Glutamatergic neuron (in vitro differentiated cells): Measurements from ENCODE around the gene CABLES2. TPM values are rescaled to one million over a fixed set of nuclear protein-coding genes. Genes with fewer than 3 reads are reported as not detected.
A peak's percentile ranks its signal among the peaks of the same experiment; 100 is the strongest.

ENCODE experiments used
- DNase-seq: peaks from one replicate; pipeline ENCODE4 v3.0.0; 2022
- H3K27ac Mint-ChIP-seq: one replicate; pipeline ENCODE4 v1.8.0; 2020; ENCODE audit warnings: mild to moderate bottlenecking, mixed read lengths, inconsistent platforms; ENCODE audit not compliant: unreplicated experiment
- H3K27me3 Mint-ChIP-seq: one replicate; pipeline ENCODE4 v1.8.0; 2020; ENCODE audit warnings: mild to moderate bottlenecking, moderate library complexity, mixed read lengths, inconsistent platforms; ENCODE audit not compliant: unreplicated experiment
- H3K36me3 Mint-ChIP-seq: one replicate; pipeline ENCODE4 v1.8.0; 2020; ENCODE audit warnings: mild to moderate bottlenecking, mixed read lengths, inconsistent platforms; ENCODE audit not compliant: unreplicated experiment
- H3K4me1 Mint-ChIP-seq: one replicate; pipeline ENCODE4 v1.8.0; 2020; ENCODE audit warnings: mild to moderate bottlenecking, low read depth, mixed read lengths, inconsistent platforms; ENCODE audit not compliant: unreplicated experiment
- H3K4me3 Mint-ChIP-seq: one replicate; pipeline ENCODE4 v1.8.0; 2020; ENCODE audit warnings: mild to moderate bottlenecking, mixed read lengths, inconsistent platforms; ENCODE audit not compliant: unreplicated experiment
- H3K9me3 Mint-ChIP-seq: one replicate; pipeline ENCODE4 v1.8.0; 2020; ENCODE audit warnings: mild to moderate bottlenecking, moderate library complexity, mixed read lengths, inconsistent platforms; ENCODE audit not compliant: unreplicated experiment
- total RNA-seq: library from RNA; stranded (reverse); fragmentation: NEBNext Ultra II Directional; extraction: Animal tissue kit (Norgen Biotek cat#: 25700); gene quantifications from one replicate; pipeline ENCODE4 v1.2.1, GENCODE V29; 2021; ENCODE audit not compliant: unreplicated experiment
- TF ChIP-seq, protein P1 (sequence below): fragments of 200-600 bp; sonication (generic); IDR thresholded peaks from one replicate; pipeline ENCODE4 v1.5.0; 2021; ENCODE audit not compliant: partially characterized antibody, unreplicated experiment

The CABLES2 gene
- total RNA-seq, 1 donor from 2014 or later: 25.3 TPM

DNA sequence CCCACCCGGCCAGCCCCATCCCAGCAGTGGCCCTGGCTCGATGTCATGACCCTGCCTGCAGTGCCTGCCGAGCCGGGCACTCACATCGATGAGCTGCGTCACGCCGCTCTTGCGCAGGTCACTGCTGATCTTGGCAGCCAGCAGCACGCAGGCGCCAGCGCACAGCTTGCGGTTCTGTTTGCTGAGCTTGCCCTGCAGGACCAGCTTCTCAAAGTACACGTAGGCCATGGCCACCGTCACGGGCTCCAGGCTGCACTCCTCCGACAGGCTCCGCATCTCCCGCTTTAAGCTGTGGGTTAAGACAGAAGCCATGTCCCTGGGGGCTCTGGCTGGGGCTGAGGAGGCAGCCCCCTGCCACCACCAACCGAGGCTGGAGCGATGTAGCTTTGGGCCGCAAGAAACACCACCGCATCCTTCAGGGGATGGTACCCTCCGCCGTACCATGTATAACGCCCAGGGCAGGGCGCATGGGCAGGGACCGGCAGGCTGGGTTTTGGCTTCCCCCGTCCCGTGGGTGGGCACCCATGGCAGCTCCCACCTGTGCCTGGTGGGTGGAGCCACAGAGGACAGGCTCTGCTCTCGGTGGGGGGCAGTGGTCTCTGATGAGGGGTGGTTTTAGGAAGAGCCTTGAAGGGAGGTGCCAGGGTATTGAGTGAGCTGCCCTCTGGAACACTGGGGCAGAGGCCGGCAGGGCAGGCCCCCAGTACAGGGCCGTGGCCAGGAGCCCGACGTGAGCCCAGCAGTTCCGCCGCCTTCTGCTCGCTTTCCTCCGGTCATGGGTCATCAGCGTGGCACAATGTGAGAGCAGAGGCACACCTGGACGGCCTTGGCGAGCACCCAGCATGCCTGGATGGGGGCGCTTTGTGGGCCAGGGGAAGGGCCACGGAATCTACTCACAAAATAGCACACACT lies 15.7 kb downstream of the CABLES2 start:
- no peak overlapping the region for H3K27ac Mint-ChIP-seq
- peaks cover 13% of the 10 kb centered on the region for H3K9me3 Mint-ChIP-seq

DNA sequence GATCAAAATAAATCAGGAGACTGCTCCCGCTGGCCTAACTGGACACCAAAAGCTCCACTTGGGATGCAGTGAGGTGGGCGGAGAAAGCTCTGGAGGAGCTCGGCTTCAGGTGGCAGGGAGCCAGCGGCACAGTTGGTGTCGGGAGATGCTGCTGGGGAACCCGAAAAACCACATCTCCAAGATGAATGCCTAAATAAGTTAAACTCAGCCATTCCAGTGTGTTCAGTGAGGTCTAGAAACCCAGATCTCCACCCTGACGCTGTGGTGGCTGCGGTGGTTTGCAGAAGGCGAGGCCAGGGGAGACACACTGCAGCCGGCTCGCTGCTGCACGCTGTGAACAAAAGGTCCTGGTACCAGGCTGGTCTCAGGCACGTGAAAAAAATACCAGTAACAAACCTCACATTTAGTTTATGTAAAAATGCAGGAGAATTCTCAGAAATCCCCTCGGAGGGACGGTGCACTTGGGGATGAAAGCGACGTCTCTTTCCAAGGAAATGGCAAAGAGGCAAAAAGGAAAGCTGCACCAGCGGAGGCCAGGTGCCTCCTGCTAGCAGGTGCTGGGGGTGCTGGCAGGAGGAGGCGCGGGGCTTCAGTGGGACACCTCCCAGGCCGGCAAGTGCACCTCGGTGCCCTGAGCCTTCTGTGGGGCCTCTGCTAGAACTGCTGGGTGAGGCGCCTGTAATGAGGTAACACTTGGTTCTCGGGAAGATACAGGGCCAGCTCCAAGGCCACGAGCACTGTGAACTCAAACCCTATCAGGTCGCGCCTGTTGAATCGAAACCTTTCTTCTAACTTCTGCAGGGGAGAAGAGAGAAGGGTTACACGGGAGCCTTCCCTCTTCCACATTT lies 16.5 kb downstream of the CABLES2 start:
- Mint-ChIP-seq H3K36me3 (no peaks in the 10 kb centered on the region), H3K27ac (no peak overlapping the region), H3K27me3 (peaks cover 20% of the 10 kb centered on the region), H3K4me1 (peaks cover 6% of the 10 kb centered on the region), H3K9me3 (peaks cover 11% of the 10 kb centered on the region), H3K4me3 (peak overlapping the region; percentile 46)
- TF ChIP-seq, protein P1, sequence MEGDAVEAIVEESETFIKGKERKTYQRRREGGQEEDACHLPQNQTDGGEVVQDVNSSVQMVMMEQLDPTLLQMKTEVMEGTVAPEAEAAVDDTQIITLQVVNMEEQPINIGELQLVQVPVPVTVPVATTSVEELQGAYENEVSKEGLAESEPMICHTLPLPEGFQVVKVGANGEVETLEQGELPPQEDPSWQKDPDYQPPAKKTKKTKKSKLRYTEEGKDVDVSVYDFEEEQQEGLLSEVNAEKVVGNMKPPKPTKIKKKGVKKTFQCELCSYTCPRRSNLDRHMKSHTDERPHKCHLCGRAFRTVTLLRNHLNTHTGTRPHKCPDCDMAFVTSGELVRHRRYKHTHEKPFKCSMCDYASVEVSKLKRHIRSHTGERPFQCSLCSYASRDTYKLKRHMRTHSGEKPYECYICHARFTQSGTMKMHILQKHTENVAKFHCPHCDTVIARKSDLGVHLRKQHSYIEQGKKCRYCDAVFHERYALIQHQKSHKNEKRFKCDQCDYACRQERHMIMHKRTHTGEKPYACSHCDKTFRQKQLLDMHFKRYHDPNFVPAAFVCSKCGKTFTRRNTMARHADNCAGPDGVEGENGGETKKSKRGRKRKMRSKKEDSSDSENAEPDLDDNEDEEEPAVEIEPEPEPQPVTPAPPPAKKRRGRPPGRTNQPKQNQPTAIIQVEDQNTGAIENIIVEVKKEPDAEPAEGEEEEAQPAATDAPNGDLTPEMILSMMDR: no peak
- no peak for DNase-seq

More for the DNA sequence above, 15.7 kb downstream of the CABLES2 start:
- DNase-seq: no peak
- no peaks in the 10 kb centered on the region for H3K36me3 Mint-ChIP-seq
- H3K4me1 Mint-ChIP-seq: peaks cover 4% of the 10 kb centered on the region
- H3K27me3 Mint-ChIP-seq: peaks cover 19% of the 10 kb centered on the region
- H3K4me3 Mint-ChIP-seq: no peak overlapping the region
- TF ChIP-seq, protein P1: no peak

DNA sequence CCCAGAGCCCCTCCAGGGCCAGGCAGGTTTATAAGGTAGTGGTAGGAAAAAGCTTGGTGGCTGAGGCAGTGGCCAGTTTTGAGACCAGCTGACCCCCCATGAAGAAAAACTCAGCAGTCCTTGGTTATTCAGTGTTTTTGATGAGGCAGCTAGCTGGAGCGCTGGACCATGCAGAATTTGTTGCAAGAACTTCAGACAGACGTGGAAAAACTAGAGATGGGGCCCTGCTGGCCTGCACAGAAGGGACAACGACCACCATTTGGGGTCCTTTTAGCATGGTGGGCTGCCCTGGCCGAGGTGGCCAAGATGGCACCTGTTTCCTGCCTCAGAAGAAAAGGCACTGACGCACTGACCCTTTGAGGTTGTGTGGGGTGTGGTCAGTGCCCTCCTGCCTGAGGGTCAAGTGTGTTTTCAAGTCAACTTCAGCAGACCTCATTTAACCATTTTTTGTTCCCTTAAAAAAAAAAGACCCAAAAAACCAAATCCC lies 17.4 kb downstream of the CABLES2 start:
- no peak overlapping the region for H3K27ac Mint-ChIP-seq
- H3K4me1 Mint-ChIP-seq: peaks cover 11% of the 10 kb centered on the region
- H3K27me3 Mint-ChIP-seq: peaks cover 24% of the 10 kb centered on the region
- peaks cover 11% of the 10 kb centered on the region for H3K9me3 Mint-ChIP-seq
- H3K36me3 Mint-ChIP-seq: no peaks in the 10 kb centered on the region
- no peak overlapping the region for H3K4me3 Mint-ChIP-seq
- TF ChIP-seq, protein P1: no peak
- no peak for DNase-seq

DNA sequence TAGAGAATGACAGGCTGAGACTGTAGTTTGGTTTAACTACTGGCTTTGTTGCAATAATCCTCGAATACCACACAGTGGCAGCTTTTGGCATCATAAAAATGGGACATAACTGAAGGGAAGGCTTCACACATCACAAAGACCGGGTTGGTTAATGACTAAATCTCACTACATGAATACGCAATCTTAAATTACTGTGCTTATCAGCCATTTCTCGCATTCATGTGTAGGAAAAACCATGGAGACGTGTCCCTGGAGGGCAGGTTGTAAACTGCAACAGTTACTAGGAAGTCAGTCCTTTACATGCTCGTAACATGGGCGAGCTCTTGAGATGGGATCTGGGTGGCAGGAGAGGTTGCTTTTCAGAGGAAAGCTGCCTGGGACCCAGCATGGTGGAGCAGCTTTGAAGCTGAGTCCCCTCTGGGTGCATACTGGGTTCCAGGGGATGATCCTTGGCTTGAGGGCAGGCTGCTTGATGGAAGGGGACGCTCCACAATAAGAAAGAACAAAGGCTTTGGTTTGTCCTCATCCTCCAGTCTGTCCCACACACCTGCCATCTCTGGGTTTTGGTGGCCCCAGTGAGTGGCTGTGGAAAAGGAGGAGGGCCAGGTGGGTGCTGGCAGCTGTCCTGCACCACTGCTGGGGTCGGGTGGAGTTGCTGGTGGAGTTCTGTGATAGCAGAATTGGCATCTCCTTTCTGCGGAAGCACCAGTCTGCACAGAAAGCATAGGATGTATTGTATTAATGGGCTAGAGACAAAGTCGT lies 18.1 kb downstream of the CABLES2 start:
- H3K27me3 Mint-ChIP-seq: peaks cover 24% of the 10 kb centered on the region
- peak overlapping the region; percentile 70 for H3K27ac Mint-ChIP-seq
- TF ChIP-seq, protein P1: no peak
- DNase-seq: no peak
- H3K36me3 Mint-ChIP-seq: no peaks in the 10 kb centered on the region
- H3K9me3 Mint-ChIP-seq: peaks cover 11% of the 10 kb centered on the region
- H3K4me1 Mint-ChIP-seq: peaks cover 11% of the 10 kb centered on the region
- no peak overlapping the region for H3K4me3 Mint-ChIP-seq
